Mesothelial cell of epicardium (in vitro differentiated cells): ENCODE results near the gene SELENOF. TPM values are rescaled to one million over a fixed set of nuclear protein-coding genes. Genes with fewer than 3 reads are reported as not detected.
A peak's percentile ranks its signal among the peaks of the same experiment; 100 is the strongest.

Experiments
- DNase-seq, 2 experiments: peaks; one replicate each; pipeline ENCODE4 v3.0.0; 2021; ENCODE audit warnings: low spot score in 2 of 2; ENCODE audit not compliant: unreplicated experiment in 2 of 2
- H3K27ac Mint-ChIP-seq: 2 replicates; pipeline ENCODE4 v1.8.0; 2021; ENCODE audit warnings: mixed read lengths
- H3K27me3 Mint-ChIP-seq: 2 replicates; pipeline ENCODE4 v1.8.0; 2021; ENCODE audit warnings: low read depth, mixed read lengths
- H3K36me3 Mint-ChIP-seq: 2 replicates; pipeline ENCODE4 v1.8.0; 2021; ENCODE audit warnings: mixed read lengths
- H3K4me1 Mint-ChIP-seq: 2 replicates; pipeline ENCODE4 v1.8.0; 2021; ENCODE audit warnings: mixed read lengths
- H3K4me3 Mint-ChIP-seq: 2 replicates; pipeline ENCODE4 v1.8.0; 2021; ENCODE audit warnings: mild to moderate bottlenecking, moderate library complexity, mixed read lengths
- H3K9me3 Mint-ChIP-seq: 2 replicates; pipeline ENCODE4 v1.8.0; 2021; ENCODE audit warnings: mixed read lengths
- total RNA-seq: library from RNA; stranded (reverse); gene quantifications from 3 replicates; pipeline ENCODE4 v1.2.1, GENCODE V29; 2021
- TF ChIP-seq, protein P1 (sequence below): fragments of 200-600 bp; sonication (generic); IDR thresholded peaks from one replicate; pipeline ENCODE4 v1.5.0; 2021; ENCODE audit warnings: antibody characterized with exemption; ENCODE audit not compliant: unreplicated experiment

SELENOF gene
- total RNA-seq, 1 donor from 2014 or later: 150 TPM

- no peak for DNase-seq
- Mint-ChIP-seq H3K4me3 (no peak overlapping the region), H3K4me1 (peaks cover 20% of the 10 kb centered on the region), H3K36me3 (no peaks in the 10 kb centered on the region), H3K27me3 (no peaks in the 10 kb centered on the region), H3K27ac (peak overlapping the region; percentile 21), H3K9me3 (no peaks in the 10 kb centered on the region)
- TF ChIP-seq, protein P1, sequence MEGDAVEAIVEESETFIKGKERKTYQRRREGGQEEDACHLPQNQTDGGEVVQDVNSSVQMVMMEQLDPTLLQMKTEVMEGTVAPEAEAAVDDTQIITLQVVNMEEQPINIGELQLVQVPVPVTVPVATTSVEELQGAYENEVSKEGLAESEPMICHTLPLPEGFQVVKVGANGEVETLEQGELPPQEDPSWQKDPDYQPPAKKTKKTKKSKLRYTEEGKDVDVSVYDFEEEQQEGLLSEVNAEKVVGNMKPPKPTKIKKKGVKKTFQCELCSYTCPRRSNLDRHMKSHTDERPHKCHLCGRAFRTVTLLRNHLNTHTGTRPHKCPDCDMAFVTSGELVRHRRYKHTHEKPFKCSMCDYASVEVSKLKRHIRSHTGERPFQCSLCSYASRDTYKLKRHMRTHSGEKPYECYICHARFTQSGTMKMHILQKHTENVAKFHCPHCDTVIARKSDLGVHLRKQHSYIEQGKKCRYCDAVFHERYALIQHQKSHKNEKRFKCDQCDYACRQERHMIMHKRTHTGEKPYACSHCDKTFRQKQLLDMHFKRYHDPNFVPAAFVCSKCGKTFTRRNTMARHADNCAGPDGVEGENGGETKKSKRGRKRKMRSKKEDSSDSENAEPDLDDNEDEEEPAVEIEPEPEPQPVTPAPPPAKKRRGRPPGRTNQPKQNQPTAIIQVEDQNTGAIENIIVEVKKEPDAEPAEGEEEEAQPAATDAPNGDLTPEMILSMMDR: no peak
Observed at GRCh38 chr1:86942042-86942441, 28.1 kb upstream of the SELENOF start.

DNA sequence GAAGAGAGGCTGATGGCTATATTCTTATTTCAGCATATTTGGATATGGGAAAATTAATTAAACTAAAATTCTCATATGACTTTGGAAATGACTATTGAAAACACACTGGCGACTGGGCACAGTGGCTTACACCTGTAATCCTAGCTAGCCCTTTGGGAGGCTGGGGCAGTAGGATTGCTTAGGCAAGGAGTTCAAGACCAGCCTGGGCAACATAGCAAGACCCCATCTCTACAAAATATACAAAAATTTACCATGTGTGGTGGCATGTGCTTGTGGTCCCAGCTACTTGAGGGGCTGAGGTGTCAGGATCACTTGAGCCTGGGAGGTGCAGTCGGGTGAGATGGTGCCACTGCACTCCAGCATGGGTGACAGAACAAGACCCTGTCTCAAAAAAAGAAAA lies 26.7 kb upstream of the SELENOF start:
- H3K9me3 Mint-ChIP-seq: no peaks in the 10 kb centered on the region
- no peaks in the 10 kb centered on the region for H3K27me3 Mint-ChIP-seq
- no peak overlapping the region for H3K4me3 Mint-ChIP-seq
- DNase-seq: no peak
- no peaks in the 10 kb centered on the region for H3K36me3 Mint-ChIP-seq
- TF ChIP-seq, protein P1: no peak
- no peak overlapping the region for H3K27ac Mint-ChIP-seq
- H3K4me1 Mint-ChIP-seq: peaks cover 17% of the 10 kb centered on the region

DNA sequence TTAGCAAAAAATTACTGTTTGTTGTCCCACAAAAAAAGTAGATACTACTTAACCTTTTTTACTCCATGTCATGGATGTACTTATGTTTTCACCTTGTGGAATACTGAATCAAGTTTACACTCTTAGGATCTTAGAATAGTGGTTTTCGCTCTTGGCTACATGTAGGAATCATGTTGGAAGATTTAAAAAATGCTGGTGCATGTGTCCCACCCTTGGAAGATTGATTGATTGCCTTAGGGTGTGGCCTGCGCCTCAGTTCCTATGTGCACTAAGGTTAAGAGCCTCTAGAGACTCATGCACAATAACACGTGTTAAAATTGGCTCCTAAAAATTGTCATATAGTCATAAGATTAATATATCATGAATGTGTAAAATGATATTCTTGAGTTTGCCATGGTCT lies 25.5 kb upstream of the SELENOF start:
- H3K36me3 Mint-ChIP-seq: no peaks in the 10 kb centered on the region
- H3K4me3 Mint-ChIP-seq: no peak overlapping the region
- H3K4me1 Mint-ChIP-seq: peaks cover 19% of the 10 kb centered on the region
- TF ChIP-seq, protein P1: no peak
- DNase-seq: no peak
- no peaks in the 10 kb centered on the region for H3K27me3 Mint-ChIP-seq
- H3K27ac Mint-ChIP-seq: no peak overlapping the region
- H3K9me3 Mint-ChIP-seq: no peaks in the 10 kb centered on the region

GRCh38 chr1:86938855-86939254 lies 24.9 kb upstream of the SELENOF start:
- H3K36me3 Mint-ChIP-seq: no peaks in the 10 kb centered on the region
- no peak overlapping the region for H3K4me3 Mint-ChIP-seq
- TF ChIP-seq, protein P1: no peak

GRCh38 chr1:86938450-86938849 lies 24.5 kb upstream of the SELENOF start:
- H3K27ac Mint-ChIP-seq: no peak overlapping the region
- TF ChIP-seq, protein P1: no peak
- no peak overlapping the region for H3K4me3 Mint-ChIP-seq
- H3K27me3 Mint-ChIP-seq: no peaks in the 10 kb centered on the region
- no peak for DNase-seq
- H3K36me3 Mint-ChIP-seq: no peaks in the 10 kb centered on the region
- peaks cover 29% of the 10 kb centered on the region for H3K4me1 Mint-ChIP-seq
- H3K9me3 Mint-ChIP-seq: no peaks in the 10 kb centered on the region

More at GRCh38 chr1:86938855-86939254, 24.9 kb upstream of the SELENOF start:
- no peak for DNase-seq
- Mint-ChIP-seq H3K4me1 (peaks cover 25% of the 10 kb centered on the region), H3K27ac (no peak overlapping the region), H3K27me3 (no peaks in the 10 kb centered on the region), H3K9me3 (no peaks in the 10 kb centered on the region)
